GM18511 (cell line): ENCODE measurements around the gene NR1D1.

Source experiments
- ATAC-seq: cut with Tn5 transposase; IDR thresholded peaks from one replicate; pipeline ENCODE4 v1.9.1; 2021; ENCODE audit warnings: mild to moderate bottlenecking, moderate library complexity; ENCODE audit not compliant: unreplicated experiment

Gene NR1D1

GRCh38 chr17:40097931-40098845 is 2.2 kb downstream of the NR1D1 start:
- ATAC-seq: no peak

DNA sequence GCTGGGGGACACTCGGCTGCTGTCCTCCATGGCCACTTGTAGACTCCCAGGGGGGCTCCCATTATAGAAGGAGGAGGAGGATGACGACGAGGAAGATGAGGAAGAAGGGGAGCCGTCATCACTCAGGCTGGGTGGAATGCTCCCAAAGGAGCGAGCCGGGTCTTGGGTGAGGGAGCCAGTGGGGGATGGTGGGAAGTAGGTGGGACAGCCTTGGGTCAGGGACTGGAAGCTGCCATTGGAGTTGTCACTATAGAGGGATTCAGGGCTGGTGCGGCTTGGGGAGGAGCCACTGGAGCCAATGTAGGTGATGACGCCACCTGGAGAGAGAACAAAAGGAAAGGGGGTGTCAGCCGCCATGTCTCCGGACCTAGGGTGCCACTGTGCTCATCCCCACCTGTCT is 3.3 kb downstream of the NR1D1 start:
- ATAC-seq: no peak

DNA sequence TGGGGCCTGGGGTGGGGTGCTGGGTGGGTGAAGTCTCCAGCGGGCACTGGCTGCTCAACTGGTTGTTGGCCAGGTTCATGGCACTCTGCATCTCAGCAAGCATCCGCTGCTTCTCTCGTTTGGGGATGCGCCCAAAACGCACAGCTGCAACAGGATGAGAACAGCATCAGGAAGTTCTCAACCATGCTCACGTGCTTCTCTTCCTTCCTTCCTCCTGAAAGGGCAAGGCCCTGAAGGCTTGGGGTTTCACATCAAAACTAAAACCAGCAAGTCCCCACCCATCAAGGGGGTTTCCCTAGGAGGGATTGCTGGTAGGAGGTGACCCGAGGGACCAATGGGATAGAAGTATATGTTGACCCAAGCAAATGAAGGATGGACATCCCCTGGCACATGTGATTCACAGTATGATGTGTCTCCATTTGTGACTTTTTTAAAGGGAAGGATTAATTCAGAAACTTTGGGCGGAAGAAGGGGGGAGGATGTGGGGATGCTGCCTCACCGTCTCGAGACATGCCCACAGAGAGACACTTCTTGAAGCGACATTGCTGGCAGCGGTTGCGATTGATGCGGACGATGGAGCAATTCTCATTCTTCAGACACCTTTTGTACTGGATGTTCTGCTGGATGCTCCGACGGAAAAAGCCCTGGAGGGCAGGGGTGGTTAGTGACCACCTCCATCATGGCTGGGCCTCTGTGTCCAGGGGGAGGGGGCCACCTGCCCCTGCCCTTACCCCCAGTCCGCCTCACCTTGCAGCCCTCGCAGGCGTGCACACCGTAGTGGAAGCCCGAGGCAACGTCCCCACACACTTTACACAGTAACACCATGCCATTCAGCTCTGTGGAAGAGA is 4.2 kb downstream of the NR1D1 start:
- ATAC-seq: peak; percentile 51

GRCh38 chr17:40095351-40095943 is 4.9 kb downstream of the NR1D1 start:
- no peak for ATAC-seq

- no peak for ATAC-seq
Measured at GRCh38 chr17:40094874-40095273, 5.5 kb downstream of the NR1D1 start.

DNA sequence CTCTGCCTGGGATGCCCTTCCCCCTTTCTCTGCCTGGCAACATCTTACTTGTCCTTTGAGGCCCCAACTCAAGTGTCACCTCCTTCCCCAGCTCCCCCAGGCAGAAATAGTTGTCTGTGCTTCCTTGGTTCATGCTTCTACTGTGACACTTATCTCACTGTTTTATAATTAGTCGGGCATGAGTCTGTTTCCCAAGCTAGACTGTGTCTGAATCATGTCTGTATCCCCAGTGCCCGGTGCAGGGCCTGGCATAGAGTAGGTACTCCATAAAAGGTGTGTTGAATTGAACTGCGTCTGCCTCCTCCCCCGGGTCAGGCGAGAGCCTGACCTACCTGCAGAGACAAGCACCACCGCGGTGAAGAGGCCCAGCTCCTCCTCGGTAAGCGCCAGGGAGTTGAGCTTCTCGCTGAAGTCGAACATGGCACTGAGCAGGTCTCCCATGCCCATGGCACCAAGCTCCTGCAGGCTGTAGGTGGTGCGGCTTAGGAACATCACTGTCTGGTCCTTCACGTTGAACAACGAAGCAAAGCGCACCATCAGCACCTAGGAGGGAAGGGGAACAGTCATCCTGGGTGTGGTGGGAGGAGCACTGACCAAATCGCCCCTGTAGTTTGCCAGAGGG is 6.7 kb downstream of the NR1D1 start:
- ATAC-seq: no peak

GRCh38 chr17:40093005-40093579 is 7.3 kb downstream of the NR1D1 start:
- no peak for ATAC-seq

- ATAC-seq: no peak
Measured at GRCh38 chr17:40092581-40092980, 7.8 kb downstream of the NR1D1 start.

- ATAC-seq: no peak
Measured at GRCh38 chr17:40091691-40092397, 8.5 kb downstream of the NR1D1 start.

- no peak for ATAC-seq
Measured at GRCh38 chr17:40090237-40091119, 9.9 kb downstream of the NR1D1 start.

DNA sequence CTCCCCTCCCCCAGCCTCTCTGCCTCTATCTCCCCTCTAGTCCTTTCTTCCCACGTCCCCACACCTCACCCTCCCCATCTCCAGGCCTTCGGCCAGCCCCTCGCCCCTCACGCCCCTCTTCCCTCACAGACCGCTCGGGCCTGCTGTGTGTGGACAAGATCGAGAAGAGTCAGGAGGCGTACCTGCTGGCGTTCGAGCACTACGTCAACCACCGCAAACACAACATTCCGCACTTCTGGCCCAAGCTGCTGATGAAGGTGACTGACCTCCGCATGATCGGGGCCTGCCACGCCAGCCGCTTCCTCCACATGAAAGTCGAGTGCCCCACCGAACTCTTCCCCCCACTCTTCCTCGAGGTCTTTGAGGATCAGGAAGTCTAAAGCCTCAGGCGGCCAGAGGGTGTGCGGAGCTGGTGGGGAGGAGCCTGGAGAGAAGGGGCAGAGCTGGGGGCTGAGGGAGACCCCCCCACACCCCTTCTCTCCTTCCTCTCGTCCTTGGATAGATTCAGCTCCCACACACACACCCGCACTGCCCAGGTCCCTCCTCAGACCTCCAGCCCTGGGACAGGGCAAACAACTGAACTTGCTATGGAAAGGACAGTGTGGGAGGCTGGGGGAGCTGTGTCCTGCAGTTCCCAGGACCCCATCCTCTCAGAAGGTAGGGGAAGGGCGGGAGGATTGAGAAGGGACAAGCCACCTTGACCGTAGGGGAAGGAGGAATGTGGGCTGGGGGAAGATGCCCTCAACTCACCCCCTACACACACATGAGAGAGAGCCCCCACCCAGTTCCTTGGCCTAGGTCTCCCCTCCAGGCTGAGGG is 11.1 kb downstream of the NR1D1 start:
- ATAC-seq: no peak

DNA sequence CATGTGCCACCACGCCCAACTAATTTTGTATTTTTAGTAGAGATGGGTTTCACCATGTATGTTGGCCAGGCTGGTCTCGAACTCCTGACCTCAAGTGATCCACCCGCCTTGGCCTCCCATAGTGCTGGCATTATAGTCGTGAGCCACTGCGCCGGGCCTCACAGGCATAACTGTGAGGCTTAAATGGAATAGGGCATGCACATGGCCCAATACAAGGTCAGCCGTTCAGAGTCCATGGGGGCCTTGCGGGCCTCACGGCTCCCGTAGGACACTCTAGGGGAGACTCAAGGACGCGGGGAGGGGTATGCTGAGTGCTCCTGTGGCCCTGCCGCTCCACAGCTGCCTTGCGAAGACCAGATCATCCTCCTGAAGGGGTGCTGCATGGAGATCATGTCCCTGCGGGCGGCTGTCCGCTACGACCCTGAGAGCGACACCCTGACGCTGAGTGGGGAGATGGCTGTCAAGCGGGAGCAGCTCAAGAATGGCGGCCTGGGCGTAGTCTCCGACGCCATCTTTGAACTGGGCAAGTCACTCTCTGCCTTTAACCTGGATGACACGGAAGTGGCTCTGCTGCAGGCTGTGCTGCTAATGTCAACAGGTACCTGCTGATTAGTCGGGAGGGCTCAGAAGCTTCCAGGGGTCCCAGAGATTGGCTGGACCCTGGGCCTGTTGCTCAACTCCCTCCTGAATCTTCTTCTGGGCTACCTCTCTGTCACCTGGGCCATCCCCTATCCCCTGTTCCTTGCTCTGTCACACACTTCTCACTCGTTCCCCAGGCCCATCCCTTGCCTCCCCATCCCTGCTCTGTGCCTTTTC is 12.3 kb downstream of the NR1D1 start:
- ATAC-seq: no peak

DNA sequence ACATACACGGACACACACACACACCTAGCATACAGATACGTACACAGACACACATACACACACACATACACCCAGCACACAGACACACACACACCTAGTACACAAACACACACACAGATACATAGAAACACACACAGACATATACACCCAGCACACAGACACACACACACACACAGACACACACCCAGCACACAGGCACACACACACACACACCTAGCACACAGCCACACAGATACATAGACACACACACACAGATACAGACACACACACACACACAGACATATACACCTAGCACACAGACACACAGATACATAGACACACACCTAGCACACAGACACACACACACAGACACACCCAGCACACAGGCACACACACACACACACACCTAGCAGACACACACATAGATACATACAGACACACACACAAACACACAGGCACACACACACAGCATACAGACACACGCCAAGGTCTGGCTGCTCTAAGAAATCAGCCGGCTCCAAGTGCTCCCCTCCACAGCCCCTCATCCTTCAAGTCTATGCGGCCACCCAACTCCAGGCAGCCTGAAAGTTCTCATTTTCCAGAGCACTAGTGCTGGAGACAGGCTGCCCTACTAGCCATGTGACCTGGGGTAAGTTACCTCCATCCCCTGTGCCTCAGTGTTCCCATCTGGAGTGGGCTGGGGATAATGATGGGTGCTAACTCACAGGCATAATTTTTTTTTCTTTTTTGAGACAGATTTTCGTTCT is 13.2 kb downstream of the NR1D1 start:
- no peak for ATAC-seq

DNA sequence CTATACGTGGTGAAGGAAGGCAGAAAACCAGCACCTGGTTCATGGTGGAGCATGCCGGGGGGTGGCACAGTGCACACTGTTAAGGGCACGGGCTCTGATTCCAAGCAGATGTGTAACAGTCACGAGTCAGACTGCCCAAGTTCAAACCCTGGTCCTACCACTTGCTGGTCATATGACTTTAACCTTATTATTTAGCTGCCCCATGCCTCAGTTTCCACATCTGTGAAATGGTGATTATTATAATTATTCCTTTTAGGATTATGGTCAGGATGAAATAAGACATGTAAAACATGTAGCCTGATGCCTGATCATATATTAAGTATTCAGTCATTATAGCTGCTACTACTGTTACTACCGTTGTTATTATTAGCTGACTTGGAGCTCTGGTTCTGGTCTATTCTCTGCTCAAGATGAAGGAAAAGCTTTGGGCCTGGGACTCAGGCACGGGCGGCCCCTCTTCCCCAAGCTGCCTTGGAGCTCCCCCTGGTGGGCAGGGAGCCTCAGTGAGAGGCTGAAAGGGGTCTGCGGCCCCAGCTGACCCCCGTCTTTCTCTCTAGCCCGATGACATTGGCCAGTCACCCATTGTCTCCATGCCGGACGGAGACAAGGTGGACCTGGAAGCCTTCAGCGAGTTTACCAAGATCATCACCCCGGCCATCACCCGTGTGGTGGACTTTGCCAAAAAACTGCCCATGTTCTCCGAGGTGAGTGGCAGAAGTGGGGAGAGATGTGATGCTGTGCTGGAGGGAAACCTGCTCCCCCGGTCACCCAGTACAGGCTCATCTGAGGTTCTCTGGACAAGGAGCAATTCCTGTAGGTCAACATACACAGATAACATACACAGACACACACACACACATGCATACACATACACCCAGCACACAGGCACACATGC is 14.0 kb downstream of the NR1D1 start:
- no peak for ATAC-seq

DNA sequence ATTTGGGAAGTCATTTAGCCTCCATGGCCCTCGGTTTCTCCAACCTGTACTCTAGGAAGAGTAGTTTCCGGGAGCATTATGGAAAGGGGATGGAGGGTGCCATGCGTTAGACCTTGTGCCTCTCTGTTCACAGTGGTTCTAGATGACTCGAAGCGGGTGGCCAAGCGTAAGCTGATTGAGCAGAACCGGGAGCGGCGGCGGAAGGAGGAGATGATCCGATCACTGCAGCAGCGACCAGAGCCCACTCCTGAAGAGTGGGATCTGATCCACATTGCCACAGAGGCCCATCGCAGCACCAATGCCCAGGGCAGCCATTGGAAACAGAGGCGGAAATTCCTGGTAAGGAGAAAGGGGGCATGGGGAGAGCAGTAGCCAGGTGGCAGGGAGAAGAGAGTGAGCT is 15.9 kb downstream of the NR1D1 start:
- no peak for ATAC-seq

- ATAC-seq: no peak
Measured at GRCh38 chr17:40079545-40079944, 20.8 kb downstream of the NR1D1 start.
